Kidney tubule cell (primary cell): Measurements from ENCODE around the gene LPIN3.

Experiments used
- DNase-seq: peaks from one replicate; pipeline ENCODE4 v3.0.0-alpha.2; 2018; ENCODE audit warnings: low spot score

The LPIN3 gene

DNA sequence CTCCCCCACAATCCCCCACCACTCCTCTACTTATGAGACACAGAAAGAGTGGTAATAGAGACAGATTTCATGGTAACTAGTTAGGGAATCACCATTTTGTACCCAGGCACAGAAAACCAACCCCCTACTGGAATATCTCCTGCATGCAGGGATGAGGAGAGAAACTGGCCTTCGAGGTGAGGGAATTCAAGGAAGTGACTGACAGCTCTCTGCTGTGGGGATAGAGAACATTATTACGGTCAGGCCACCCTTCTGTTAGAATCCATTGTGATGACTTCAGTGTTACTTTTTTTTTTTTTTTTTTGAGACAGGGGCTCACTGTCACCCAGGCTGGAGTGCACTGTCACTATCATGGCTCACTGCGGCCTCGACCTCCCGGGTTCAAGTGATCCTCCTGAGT, 13.4 kb upstream of the LPIN3 start:
- DNase-seq: no peak

DNA sequence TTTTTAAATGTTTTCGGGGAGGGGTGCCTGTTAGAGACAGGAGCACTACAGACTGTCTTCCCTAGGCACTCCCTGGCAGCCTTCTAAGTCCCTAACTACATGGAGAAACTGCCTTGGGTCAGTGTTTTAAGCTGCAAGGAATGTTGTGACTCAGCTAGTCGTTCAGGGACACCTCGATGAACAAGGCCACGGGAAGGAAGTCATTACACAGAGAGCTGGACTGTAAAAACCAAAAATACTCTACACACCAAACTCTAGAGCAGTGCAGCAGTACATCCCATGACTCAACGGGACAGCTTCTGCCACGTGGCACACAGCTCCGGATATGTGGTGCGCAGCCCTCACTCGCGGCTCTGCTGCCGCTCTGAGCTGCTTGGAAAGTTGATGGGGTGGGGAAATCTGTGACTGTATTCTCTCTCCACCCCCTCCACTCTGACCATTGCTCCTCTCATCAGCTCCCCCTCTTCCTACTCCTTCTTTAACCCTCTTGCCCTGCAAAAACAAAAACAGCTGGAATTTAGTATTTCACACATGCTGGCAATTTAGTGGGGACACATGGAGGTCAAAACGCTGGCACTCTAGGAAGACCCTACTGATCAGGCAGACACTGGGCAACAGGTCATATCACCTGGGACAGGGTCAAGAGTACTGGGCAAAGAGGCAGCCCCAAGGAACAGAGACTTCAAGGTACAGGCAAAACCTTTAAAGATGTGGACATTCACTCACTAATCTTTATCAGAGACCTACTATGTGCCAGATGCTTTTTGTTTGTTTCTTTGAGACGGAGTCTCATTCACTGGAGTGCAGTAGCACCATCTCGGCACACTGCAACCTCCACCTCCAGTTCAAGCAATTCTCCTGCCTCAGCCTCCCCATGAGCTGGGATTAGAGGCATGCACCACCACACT, 10.9 kb upstream of the LPIN3 start:
- DNase-seq: peak; percentile 100

GRCh38 chr20:41330343-41330720, 10.3 kb upstream of the LPIN3 start:
- peak; percentile 76 for DNase-seq

DNA sequence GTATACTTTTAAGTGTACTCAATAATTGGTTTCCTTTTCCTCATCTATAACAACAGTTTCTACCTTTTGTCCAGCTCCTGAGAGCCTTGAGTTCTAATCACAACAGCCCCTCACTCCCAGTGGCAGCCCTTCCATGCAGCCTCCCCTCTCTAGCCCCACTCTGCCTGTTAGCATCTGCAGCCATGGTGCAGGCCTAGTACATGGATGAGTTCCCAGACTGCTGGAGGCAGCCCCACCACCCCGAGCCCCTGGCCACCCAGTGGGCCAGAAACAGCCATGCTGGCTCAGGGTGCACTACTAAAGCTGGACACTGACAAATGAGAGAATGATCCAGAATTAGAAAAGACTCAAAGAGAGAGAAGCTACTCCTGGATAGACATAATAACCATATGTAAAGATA, 9.7 kb upstream of the LPIN3 start:
- no peak for DNase-seq

- DNase-seq: no peak
These were observed 8.9 kb upstream of the LPIN3 start for GRCh38 chr20:41331731-41332130.

DNA sequence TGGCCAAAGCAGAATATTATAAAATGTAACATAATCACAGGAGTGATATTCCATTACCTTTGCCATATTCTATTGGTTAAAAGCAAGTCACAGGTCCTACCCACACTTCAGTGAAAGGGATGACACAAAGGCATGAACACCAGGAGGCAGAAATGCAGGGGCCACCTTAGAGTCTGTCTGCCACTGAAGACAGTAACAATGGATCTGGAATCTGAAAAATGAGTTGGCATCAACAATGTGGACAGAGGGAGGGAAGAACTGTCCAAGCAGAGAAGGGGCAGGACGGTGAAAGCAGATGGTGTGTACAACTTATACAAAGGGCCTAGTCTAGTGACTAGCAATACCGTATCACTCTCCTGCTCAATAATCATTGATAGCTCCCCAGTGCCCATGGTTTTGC, 6.6 kb upstream of the LPIN3 start:
- DNase-seq: peak; percentile 30

GRCh38 chr20:41334443-41335421, 5.9 kb upstream of the LPIN3 start:
- peak; percentile 70 for DNase-seq

DNA sequence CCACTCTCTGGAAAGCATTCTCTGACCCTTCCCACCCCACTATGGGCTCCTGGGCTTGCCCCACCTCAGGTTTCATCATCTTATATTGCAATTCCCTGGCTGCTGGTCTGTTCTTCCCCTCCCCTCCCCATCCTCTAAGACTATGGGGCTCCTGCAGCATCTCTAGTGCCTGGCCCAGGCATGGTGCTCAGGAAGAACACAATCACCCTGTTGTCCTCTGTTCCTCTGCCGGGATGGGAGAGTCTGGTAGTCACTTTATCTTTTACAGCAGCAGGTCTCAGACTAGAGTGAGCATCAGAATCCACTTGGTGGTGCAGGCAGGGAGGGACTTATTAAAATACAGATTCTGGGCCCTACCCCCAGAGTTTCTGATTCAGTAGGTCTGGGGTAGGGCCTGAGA, 5.0 kb upstream of the LPIN3 start:
- DNase-seq: no peak

- DNase-seq: no peak
These were observed 3.7 kb upstream of the LPIN3 start for GRCh38 chr20:41336711-41337492.

- DNase-seq: peak; percentile 88
These were observed 679 bp upstream of the LPIN3 start for GRCh38 chr20:41339957-41340326.

DNA sequence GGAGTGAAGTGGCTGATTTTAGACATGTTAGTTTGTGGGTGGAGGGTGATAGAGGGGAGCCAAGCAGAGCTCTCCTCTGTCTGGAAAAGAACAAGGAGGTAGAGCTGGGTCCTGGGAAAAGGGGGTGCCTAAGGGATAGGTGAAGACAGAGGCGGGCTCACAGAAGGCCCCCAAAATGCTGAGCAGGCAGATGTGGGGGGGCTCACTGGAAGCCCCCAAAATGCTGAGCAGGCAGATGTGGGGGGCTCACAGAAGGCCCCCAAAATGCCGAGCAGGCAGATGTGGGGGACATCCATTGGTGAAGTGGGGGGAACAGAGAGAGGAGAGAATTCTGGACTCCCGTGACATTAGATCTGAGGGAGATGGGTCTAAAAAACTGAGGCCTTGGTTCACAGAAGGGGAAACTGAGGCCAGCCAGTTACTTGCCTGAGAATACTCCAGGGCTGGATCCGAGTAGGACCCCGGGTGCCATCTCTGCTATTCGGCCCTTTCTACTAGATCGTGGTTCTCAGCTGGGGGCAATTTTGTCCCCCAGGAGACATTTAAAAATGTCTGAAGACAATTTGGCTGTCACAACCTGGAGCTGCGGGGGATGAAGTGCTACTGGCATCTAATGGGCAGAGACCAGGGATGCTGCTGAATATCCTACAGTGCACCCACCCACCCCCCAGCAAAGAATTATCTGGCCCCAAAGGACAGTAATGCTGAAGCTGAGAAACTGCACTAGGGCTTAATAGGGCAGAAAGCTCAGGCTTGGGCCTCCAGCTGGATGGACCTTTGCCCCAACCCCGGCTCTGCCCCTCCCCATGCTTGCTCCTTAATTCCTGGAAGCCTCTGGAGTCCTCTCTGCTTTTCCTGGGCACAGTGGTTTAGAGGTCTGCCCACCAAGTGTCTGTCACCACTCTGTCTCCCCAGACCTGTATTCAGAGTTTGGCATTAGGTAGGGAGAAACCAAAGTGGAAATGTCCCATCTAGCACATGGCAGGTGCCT, 2.1 kb downstream of the LPIN3 start:
- DNase-seq: no peak

- no peak for DNase-seq
These were observed 3.9 kb downstream of the LPIN3 start for GRCh38 chr20:41344477-41344876.

DNA sequence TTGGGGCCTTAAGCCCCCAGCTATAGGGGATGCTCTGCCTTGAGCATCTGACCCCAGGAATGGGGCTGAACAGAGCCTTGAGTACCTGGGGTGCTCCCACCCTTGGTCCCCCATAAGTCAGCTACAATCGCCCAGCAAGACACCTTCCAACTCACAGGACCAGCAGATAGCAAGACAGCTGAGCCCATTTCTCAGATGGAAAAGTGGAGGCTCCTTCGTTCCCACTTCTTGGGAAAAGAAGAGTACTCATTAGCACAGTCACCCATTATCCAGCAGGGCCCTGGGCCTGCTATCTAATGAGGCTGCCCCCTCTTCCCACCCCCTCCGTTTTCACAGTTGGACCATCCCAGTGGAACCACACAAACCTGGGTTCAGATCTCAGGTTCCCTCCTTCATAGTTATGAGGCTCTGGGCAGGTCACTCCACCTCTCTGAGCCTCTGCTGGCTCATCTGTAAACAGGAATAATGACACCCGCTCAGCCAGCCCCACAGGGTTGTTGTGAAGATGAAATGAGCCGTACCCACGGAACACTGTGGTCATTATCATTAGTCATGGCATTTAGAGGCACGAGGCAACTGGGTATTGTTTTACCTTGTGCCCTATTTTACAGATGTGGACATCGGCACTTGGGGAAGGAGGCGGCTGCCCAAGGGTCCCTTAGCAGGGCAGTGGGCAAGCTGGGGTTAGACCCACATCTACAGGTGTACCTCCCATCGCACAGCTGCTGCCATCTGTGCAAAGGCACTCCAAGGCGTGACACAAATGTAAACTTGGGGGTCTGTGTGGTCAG, 4.5 kb downstream of the LPIN3 start:
- peak; percentile 38 for DNase-seq

DNA sequence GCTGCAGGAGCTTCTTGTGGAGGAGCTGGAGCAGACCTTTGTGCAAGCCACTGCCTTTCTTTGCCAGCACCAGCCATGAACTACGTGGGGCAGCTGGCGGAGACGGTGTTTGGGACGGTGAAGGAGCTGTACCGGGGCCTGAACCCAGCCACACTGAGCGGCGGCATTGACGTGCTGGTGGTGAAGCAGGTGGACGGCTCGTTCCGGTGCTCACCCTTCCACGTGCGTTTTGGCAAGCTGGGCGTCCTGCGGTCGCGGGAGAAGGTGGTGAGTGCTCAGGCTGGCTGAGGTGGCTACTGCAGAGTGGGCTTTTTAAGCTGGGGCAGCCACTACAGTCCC, 5.1 kb downstream of the LPIN3 start:
- no peak for DNase-seq

GRCh38 chr20:41347523-41348429, 7.2 kb downstream of the LPIN3 start:
- DNase-seq: no peak

- no peak for DNase-seq
These were observed 8.0 kb downstream of the LPIN3 start for GRCh38 chr20:41348430-41349172.

- no peak for DNase-seq
These were observed 8.6 kb downstream of the LPIN3 start for GRCh38 chr20:41349266-41349665.

DNA sequence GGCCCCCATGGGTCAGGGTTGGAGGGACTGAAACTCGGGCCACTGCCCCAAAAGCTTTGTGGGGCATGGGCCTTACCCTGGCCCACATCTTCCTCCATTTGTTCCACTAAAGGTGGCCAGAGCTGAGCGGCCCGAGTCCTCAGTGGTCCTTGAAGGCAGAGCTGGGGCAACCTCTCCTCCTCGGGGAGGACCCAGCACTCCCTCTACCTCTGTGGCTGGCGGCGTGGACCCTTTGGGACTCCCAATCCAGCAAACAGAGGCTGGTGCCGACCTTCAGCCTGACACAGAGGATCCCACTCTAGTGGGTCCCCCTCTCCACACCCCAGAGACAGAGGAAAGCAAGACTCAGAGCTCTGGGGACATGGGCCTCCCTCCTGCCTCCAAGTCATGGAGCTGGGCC, 9.3 kb downstream of the LPIN3 start:
- no peak for DNase-seq
